ENCODE results near the gene PSMA4.
"Not testable (repeated sequence)": the region's sequence is repeated elsewhere in the genome, so short reads cannot be mapped to it uniquely, and the experiment has no call there.

PSMA4 gene

DNA sequence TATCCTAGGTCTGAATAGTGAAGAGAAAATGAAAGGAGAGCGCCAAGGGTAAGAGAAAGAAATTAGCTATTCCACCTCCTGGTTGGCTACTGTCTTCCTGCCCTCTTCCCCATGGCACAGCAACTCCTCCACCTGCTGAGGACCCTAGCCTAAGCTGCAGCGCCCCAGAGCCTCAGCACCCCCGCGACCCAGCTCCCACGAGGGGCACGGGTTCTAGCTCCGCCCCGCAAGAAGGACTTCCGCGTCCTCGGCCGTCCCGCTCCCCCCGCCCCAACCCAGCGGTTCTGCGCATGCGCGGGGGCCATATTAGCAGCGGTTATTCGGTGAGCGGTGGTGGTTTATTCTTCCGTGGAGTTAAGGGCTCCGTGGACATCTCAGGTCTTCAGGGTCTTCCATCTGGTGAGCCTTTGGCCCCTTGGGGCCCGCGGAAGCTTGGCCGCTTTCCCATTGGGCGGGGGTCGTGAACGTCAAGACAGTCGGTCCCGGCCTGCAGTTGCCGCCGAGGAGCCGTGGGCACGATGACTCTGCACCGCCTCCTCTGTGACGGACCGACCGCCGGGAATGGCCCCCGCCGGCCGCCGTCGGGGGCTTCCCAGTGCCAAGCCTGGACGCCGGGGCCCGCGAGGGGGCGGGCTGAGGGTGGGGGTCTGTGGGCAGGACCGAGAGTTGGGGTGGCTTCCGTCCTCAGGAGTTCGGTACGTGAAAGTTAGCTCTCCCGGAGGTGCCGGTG lies at the start of gene PSMA4:
Gene PSMA4, plus strand, starts transcription at position 304 of the 730 bp plus-strand sequence. CDS start 1,484 bp downstream, outside the sequence.
- in situ Hi-C loops (cut with MboI; ENCODE audit: low sequenced_read_pairs): no loop called here
- Histone ChIP-seq H3K4me1 (peaks cover 19% of the 10 kb centered on the region), H3K27me3 (ENCODE audit: low read depth) (no peaks in the 10 kb centered on the region), H3K36me3 (replicated peaks) (peaks cover 40% of the 10 kb centered on the region), H3K4me3 (peak within 1 kb of the TSS; percentile 100), H3K9me3 (no peaks in the 10 kb centered on the region)
- peak; percentile 89 to 99 for DNase-seq (ENCODE audit: low spot score in 2 of 2)

DNA sequence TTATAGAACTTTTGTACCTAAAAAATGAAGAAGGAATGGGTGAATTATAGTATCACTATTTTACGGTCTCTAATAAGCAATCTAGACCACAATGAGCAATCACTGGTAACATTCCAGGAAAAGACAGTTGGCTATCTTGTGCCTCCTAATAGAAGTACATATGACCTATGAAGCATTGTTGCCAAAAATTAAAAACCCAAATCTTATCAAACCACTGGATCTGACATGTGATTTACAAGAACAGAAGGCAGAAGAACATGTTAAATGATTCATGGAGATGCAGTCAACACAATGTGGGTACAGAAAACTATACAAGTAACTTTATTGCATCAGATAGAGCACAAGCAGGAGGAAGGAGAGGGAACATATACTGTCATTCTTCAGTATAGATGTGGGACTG lies 47.4 kb upstream of the PSMA4 start:
- peaks cover 95% of the 10 kb centered on the region for H3K36me3 ChIP-seq (replicated peaks)

DNA sequence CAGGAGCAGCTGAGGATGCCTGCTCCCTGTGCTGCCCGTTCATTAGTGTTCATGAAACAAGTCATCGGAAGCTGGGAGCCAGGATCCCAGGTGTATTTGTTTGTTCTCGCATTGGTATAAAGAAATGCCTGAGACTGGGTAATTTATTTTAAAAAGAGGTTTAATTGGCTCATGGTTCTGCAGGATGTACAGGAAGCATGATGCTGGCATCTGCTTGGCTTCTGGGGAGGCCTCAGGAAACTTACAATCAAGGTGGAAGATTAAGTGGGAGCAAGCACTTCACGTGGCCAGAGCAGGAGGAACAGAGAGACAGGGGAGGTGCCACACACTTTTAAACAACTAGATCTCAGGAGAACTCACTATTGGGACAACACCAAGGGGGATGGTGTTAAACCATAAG lies 38.4 kb upstream of the PSMA4 start:
- no peak overlapping the region for H3K4me3 ChIP-seq
- H3K9me3 ChIP-seq: no peaks in the 10 kb centered on the region
- H3K36me3 ChIP-seq (replicated peaks): peaks cover 43% of the 10 kb centered on the region
- no peak for DNase-seq (ENCODE audit: low spot score in 2 of 2)
- H3K27me3 ChIP-seq (ENCODE audit: low read depth): no peaks in the 10 kb centered on the region
- no peaks in the 10 kb centered on the region for H3K4me1 ChIP-seq
- in situ Hi-C loops (cut with MboI; ENCODE audit: low sequenced_read_pairs): no loop called here

More for the DNA sequence above, 47.4 kb upstream of the PSMA4 start:
- in situ Hi-C loops (cut with MboI; ENCODE audit: low sequenced_read_pairs): no loop called here
- Histone ChIP-seq H3K9me3 (no peaks in the 10 kb centered on the region), H3K4me3 (no peak overlapping the region), H3K27me3 (ENCODE audit: low read depth) (no peaks in the 10 kb centered on the region), H3K4me1 (no peaks in the 10 kb centered on the region)
- DNase-seq (ENCODE audit: low spot score in 2 of 2): no peak

DNA sequence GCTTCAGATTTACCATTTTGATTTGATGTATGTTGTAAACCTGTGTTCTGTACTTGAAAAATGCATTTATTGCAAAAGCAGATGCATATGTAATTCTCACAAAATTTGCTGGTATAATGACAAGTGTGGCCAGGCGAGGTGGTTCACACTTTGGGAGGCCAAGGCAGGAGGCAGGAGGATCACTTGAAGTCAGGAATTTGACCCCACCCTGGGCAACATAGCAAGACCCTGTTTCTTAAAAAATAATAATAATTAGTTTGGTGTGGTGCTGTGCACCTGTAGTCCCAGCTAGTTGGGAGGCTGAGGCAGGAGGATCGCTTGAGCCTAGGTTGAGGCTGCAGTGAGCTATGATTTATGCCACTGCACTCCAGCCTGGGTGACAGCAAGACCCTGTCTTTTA lies 37.6 kb upstream of the PSMA4 start:
- Histone ChIP-seq H3K9me3 (no peaks in the 10 kb centered on the region), H3K4me1 (no peaks in the 10 kb centered on the region), H3K36me3 (replicated peaks) (peaks cover 35% of the 10 kb centered on the region), H3K4me3 (no peak overlapping the region), H3K27me3 (ENCODE audit: low read depth) (no peaks in the 10 kb centered on the region)
- no peak for DNase-seq (ENCODE audit: low spot score in 2 of 2)
- in situ Hi-C loops (cut with MboI; ENCODE audit: low sequenced_read_pairs): no loop called here

DNA sequence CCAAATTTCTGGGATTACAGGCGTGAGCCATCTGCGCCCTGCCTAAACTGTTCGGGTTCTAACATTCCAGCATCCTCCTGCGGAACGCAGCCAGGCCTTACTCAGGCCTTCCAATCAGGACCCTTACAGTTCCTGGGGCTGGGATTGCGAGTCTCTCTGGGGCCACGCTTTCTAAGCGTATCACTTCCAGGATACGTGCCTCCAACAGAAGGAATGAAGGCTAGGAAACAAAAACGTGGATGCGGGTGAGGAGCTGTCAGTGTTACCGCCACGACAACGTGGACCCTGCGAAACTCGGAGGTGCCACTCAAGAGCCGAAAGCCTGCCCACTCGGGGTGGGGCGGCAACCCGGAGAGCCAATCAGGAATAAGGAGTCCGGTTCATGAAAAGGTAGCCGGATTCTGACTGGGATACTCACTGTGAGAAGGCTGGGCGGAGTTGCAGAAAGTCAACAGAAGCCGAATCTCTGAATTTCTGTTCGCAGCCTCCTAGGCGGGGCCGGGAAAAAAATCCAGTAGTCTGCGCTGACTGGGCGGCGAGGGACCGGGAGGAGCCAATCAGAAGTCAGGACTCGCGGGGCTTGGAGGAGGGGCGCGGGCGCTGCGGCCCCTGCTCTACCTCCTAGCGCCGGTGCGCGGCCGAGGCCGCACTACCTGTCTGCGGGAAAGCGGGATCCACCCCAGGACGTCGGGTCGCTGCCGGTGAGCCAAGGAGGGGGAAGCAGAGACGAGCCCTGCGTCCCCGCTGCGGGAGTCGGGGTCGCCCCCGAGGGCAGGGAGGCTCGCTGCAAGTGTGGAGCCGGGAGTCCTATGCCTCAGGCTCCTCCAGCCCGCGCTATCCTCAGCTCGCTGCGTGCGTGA lies 33.0 kb upstream of the PSMA4 start, which contains the start of gene HYKK:
Gene HYKK, plus strand, starts transcription at position 607 of the 860 bp plus-strand sequence. CDS start 5,512 bp downstream, outside the sequence.
- peak within 1 kb of the TSS; percentile 72 for H3K4me3 ChIP-seq
- no peaks in the 10 kb centered on the region for H3K9me3 ChIP-seq
- no peaks in the 10 kb centered on the region for H3K36me3 ChIP-seq (replicated peaks)
- H3K27me3 ChIP-seq (ENCODE audit: low read depth): no peaks in the 10 kb centered on the region
- peak; percentile 100 for DNase-seq (ENCODE audit: low spot score in 2 of 2)
- in situ Hi-C loops (cut with MboI; ENCODE audit: low sequenced_read_pairs): no loop called here
- peaks cover 6% of the 10 kb centered on the region for H3K4me1 ChIP-seq

DNA sequence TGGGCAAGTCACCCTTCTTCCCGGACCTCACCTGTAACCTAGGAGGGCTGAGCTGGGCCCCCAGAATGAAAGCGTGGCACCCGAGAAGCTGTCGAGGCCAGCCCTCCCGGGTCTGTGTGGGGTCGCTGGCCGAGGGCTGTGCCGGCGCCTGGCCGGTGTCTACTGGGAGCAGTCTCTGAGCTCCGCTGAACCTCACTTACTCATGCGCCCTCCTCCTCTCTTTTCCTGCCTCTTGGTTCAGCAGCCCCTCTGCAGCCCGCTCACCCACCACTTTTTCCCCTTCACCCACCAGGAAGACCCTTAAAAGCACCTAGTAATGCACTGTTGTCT lies 32.4 kb upstream of the PSMA4 start:
- peaks cover 6% of the 10 kb centered on the region for H3K4me1 ChIP-seq
- no peaks in the 10 kb centered on the region for H3K27me3 ChIP-seq (ENCODE audit: low read depth)
- no peak for DNase-seq (ENCODE audit: low spot score in 2 of 2)
- in situ Hi-C loops (cut with MboI; ENCODE audit: low sequenced_read_pairs): no loop called here
- no peaks in the 10 kb centered on the region for H3K36me3 ChIP-seq (replicated peaks)
- no peaks in the 10 kb centered on the region for H3K9me3 ChIP-seq
- H3K4me3 ChIP-seq: peak overlapping the region; percentile 72

DNA sequence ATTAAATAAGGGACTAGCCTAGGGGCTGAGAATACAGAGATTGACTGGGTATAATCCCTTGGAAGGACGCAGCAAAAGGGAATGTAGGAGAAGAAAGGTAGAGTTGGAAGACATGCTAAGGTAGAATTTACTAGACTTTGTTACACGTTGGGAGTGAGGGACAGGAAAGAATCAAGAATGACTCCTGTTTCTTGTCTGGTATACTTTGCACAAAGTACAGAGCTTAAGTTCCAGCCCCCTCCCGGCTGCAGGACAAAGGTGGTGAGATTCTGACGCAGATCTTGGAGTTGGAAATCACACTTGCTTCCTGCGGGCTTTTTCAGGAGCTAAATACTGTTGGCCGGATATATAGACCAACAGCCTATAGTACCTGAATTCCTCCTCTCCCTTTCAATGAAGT lies 32.0 kb upstream of the PSMA4 start:
- Histone ChIP-seq H3K4me1 (peaks cover 6% of the 10 kb centered on the region), H3K36me3 (replicated peaks) (no peaks in the 10 kb centered on the region), H3K27me3 (ENCODE audit: low read depth) (no peaks in the 10 kb centered on the region), H3K4me3 (peak overlapping the region; percentile 72), H3K9me3 (no peaks in the 10 kb centered on the region)
- in situ Hi-C loops (cut with MboI; ENCODE audit: low sequenced_read_pairs): no loop called here
- DNase-seq (ENCODE audit: low spot score in 2 of 2): no peak

DNA sequence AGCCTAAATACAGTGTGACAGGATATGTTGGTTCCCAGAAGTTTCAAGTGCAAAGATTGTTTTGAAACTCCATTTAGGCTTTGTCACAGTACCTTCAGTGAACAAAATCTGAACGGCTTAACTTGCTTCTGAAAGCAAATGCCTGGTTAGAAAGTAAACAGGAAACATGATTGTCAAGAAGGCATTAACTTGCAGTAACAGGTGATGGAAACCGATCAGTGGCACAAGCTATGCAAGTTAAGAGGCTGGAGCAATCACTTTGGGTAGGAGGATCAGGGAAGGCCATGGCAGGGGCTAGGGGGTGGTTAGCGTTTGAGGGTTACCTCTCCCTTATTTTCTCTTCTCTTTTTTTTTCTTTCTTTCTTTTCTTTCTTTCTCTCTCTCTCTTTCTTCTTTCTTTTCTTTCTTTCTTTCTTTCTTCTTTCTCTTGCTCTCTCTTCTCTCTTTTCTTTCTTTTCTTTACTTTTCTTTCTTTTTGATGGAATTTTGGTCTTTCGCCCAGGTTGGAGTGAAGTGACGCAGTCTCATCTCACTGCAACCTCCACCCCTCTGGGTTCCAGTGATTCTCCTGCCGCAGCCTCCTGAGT lies 30.4 kb upstream of the PSMA4 start:
- Histone ChIP-seq H3K36me3 (replicated peaks) (no peaks in the 10 kb centered on the region), H3K4me1 (peaks cover 6% of the 10 kb centered on the region), H3K4me3 (no peak overlapping the region), H3K27me3 (ENCODE audit: low read depth) (no peaks in the 10 kb centered on the region), H3K9me3 (no peaks in the 10 kb centered on the region)
- in situ Hi-C loops (cut with MboI; ENCODE audit: low sequenced_read_pairs): no loop called here
- DNase-seq (ENCODE audit: low spot score in 2 of 2): no peak

DNA sequence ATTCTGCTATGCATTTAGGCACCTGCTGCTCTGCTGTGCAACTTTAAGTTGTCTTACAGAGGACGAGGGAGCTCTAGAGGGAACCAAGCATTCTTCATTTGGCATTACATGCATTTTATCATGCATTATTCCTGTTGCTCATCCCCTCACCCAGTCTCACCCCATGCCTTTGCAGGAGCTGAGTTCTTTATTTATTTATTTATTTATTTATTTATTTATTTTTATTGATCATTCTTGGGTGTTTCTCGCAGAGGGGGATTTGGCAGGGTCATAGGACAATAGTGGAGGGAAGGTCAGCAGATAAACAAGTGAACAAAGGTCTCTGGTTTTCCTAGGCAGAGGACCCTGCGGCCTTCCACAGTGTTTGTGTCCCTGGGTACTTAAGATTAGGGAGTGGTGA lies 20.2 kb upstream of the PSMA4 start:
- in situ Hi-C loops (cut with MboI; ENCODE audit: low sequenced_read_pairs); DNase-seq (ENCODE audit: low spot score in 2 of 2); H3K4me3 ChIP-seq: not testable (repeated sequence)

DNA sequence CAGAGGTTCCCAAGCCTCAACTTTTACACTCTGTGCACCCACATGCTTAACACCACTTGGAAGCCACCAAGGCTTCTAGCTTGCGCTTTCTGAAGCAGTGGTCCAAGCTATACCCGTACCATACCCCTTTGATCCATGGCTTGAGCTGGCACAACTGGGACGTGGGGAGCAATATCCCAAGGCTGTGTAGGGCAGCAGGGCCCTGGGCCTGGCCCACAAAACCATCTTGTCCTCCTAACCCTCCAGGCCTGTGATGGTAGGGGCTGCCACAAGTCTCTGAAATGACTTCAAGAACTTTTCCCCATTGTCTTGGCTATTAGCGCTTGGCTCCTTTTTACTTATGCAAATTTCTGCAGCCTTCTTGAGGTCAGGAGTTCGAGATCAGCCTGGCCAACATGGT lies 16.0 kb upstream of the PSMA4 start:
- H3K9me3 ChIP-seq: peaks cover 12% of the 10 kb centered on the region
- H3K4me1 ChIP-seq: no peaks in the 10 kb centered on the region
- H3K27me3 ChIP-seq (ENCODE audit: low read depth): no peaks in the 10 kb centered on the region
- H3K4me3 ChIP-seq: no peak overlapping the region
- no peaks in the 10 kb centered on the region for H3K36me3 ChIP-seq (replicated peaks)
- in situ Hi-C loops (cut with MboI; ENCODE audit: low sequenced_read_pairs): no loop called here
- no peak for DNase-seq (ENCODE audit: low spot score in 2 of 2)

More for the DNA sequence above, 20.2 kb upstream of the PSMA4 start:
- H3K9me3 ChIP-seq: peaks cover 12% of the 10 kb centered on the region
- not testable (repeated sequence) for H3K4me1 ChIP-seq; H3K27me3 ChIP-seq (ENCODE audit: low read depth); H3K36me3 ChIP-seq (replicated peaks)

DNA sequence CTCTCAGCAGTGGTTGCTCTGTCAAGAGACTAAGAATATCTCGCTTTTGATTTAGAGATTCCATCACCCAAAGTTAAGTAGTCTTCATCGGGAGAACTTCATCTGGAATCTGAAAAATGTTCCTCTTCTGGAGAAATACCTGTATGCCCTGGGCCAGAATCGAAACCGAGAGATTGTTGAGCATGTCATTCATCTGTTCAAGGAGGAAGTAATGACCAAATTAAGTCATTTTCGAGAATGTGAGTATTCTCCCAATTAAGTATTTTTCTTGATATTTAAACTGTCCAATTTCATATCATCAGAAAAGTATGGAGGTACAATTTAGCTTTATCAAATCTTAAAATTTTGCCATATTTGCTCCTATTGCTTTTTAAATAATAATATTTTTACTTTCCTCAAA lies 12.9 kb upstream of the PSMA4 start:
- H3K4me1 ChIP-seq: no peaks in the 10 kb centered on the region
- no peaks in the 10 kb centered on the region for H3K36me3 ChIP-seq (replicated peaks)
- no peaks in the 10 kb centered on the region for H3K27me3 ChIP-seq (ENCODE audit: low read depth)
- in situ Hi-C loops (cut with MboI; ENCODE audit: low sequenced_read_pairs): no loop called here
- no peak overlapping the region for H3K4me3 ChIP-seq
- H3K9me3 ChIP-seq: peaks cover 12% of the 10 kb centered on the region
- DNase-seq (ENCODE audit: low spot score in 2 of 2): no peak

DNA sequence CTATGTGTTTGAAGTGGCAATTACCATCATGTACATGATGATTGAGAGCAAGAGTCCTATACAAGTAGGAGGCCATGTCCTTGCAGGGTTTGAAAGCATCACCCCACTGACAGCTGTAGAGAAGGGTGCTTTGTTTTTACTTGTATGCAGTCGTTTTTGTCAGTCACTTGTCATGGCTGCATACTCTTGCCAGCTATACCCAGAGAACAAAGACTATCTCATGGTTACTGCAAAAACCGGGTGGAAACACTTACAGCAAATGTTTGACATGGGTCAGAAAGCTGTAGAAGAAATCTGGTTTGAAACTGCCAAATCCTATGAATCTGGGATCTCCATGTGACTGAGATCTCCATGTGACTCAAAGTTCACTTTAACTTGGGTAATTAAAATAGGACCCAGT lies 6.9 kb upstream of the PSMA4 start:
- in situ Hi-C loops (cut with MboI; ENCODE audit: low sequenced_read_pairs): no loop called here
- Histone ChIP-seq H3K27me3 (ENCODE audit: low read depth) (no peaks in the 10 kb centered on the region), H3K36me3 (replicated peaks) (no peaks in the 10 kb centered on the region), H3K4me1 (no peaks in the 10 kb centered on the region), H3K4me3 (no peak overlapping the region), H3K9me3 (no peaks in the 10 kb centered on the region)
- no peak for DNase-seq (ENCODE audit: low spot score in 2 of 2)

DNA sequence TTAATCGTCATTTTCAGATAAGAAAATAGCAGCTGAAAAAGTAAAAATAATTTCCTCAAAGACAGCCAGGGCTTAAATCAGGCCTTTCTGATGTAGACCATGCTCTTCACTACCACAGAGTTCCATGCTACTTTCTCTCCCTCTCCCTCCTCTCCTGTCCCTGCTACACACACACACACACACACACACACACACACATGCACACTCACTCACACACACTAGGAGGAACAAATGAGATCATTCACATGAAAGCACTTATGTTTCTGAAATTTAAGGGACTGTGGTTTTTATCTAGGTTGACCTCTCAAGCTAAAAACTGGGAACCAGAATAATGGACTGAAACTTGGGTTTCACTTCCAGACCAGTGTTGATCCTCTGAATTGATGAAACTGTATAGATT lies 4.1 kb upstream of the PSMA4 start:
- H3K9me3 ChIP-seq: no peaks in the 10 kb centered on the region
- peaks cover 3% of the 10 kb centered on the region for H3K36me3 ChIP-seq (replicated peaks)
- H3K27me3 ChIP-seq (ENCODE audit: low read depth): no peaks in the 10 kb centered on the region
- peaks cover 4% of the 10 kb centered on the region; the same call in 1 of the 2 replicates for H3K4me1 ChIP-seq
- H3K4me3 ChIP-seq: no peak overlapping the region
- in situ Hi-C loops (cut with MboI; ENCODE audit: low sequenced_read_pairs): no loop called here
- no peak for DNase-seq (ENCODE audit: low spot score in 2 of 2)
